ENCODE measurements around the gene MSMP.

- TF ChIP-seq CTCF (IDR thresholded peaks at IDR 0.05; ENCODE audit: insufficient read depth, low read length) (no peak), POLR2AphosphoS5 (IDR thresholded peaks at IDR 0.05; ENCODE audit: low read depth) (peak; percentile 46; the same call in 1 of the 2 replicates)
Observed at GRCh38 chr9:35728041-35728971, 25.8 kb downstream of the MSMP start.
